Pancreas (tissue), 10 donors: Measurements from ENCODE around the gene EIF4H. TPM values are rescaled to one million over a fixed set of nuclear protein-coding genes. Genes with fewer than 3 reads are reported as not detected.
A peak's percentile ranks its signal among the peaks of the same experiment; 100 is the strongest.

Experiments
- ATAC-seq, 4 donors: fragments of 200-7000 bp; cut with Tn5 transposase; one replicate each; pipeline versions ENCODE4 v1.8.0 to v1.9.1; 2020; ENCODE audit warnings: mild to moderate bottlenecking in 4 of 4, moderate library complexity in 4 of 4
- DNase-seq, 6 donors: peaks; one replicate each; pipeline ENCODE4 v3.0.0-alpha.2; 2020
- FAIRE-seq: peaks from 2 replicates; lab custom pipeline; 2012; peaks lifted over from hg19 to GRCh38; lab: Jason Lieb, UNC
- H3K27ac ChIP-seq, 4 donors: fragments of 200-600 bp; sonication (generic); 1 replicate in 3 of 4; 2 replicates in 1 of 4; pipeline versions ENCODE4 v1.5.0 to v1.8.0; 2020
- H3K27me3 ChIP-seq, 4 donors: fragments of 200-600 bp; one replicate each; pipeline ENCODE4 v1.8.0; 2021
- H3K36me3 ChIP-seq, 3 donors: fragments of 200-600 bp; sonication (generic) in 1 of 3; one replicate each; pipeline versions ENCODE4 v1.5.0 to v1.8.0; 2020 to 2021
- H3K4me1 ChIP-seq, 3 donors: fragments of 200-600 bp; one replicate each; pipeline ENCODE4 v1.8.0; 2021
- H3K4me3 ChIP-seq, 4 donors: fragments of 200-600 bp; sonication (generic) in 2 of 4; one replicate each; pipeline versions ENCODE4 v1.5.0 to v1.8.0; 2020 to 2021
- H3K9me3 ChIP-seq, 4 donors: fragments of 200-600 bp; one replicate each; pipeline ENCODE4 v1.8.0; 2021
- WGBS, 2 donors: extraction: QIAGEN DNeasy Blood & Tissue Kit; methylation state at CpG; one replicate each; pipeline ENCODE4 v1.1.7; 2013; 5-methylcytosine and 5-hydroxymethylcytosine counted together
- intact Hi-C, 3 donors: fragments of 100-400 bp; cut with DNase I; formaldehyde crosslinking; loops; one replicate each; pipeline versions ENCODE4 v1.11.1 to v1.14.2; 2022
- polyA plus RNA-seq, 2 donors: library from polyadenylated mRNA; stranded (reverse); fragments of 200-250 nt; gene quantifications; one replicate each; pipeline ENCODE4 v1.2.3, GENCODE V29; 2013
- total RNA-seq, 6 donors: library from RNA; stranded (reverse); fragmentation: NEBNext Ultra II Directional in 4 of 6; extraction: Animal tissue kit (Norgen Biotek cat#: 25700) in 4 of 6; gene quantifications; one replicate each; pipeline versions ENCODE4 v1.2.1 to v1.2.4, GENCODE V29; 2021 to 2023
- TF ChIP-seq, protein P1 (sequence below), 4 donors: fragments of 200-600 bp; sonication (generic) in 3 of 4; IDR thresholded peaks; one replicate each; pipeline versions ENCODE4 v1.5.0 to v1.8.0; 2021; ENCODE audit warnings: antibody characterized with exemption in 4 of 4
- donor health status: healthy with polysubstance abuse.
- donor health status: DM: no; HTN: no; CAD: no; lungs with moderate emphysema.
- donor health status: DM: no; HTN: no; CAD: no.
- donor health status: control.
- donor health status: control.
- donor health status: Bipolar disorder and iron deficiency.
- donor health status: DM: yes; HTN: yes; CAD: no.
- donor health status: DM: no; HTN: no; CAD: no.
- donor health status: DM: no; HTN: no; CAD: no.
- donor health status: DM: yes; HTN: yes; CAD: no.

The EIF4H gene
- total and polyA plus RNA-seq, 8 donors = 73.0 to 195 (median 130) TPM

DNA sequence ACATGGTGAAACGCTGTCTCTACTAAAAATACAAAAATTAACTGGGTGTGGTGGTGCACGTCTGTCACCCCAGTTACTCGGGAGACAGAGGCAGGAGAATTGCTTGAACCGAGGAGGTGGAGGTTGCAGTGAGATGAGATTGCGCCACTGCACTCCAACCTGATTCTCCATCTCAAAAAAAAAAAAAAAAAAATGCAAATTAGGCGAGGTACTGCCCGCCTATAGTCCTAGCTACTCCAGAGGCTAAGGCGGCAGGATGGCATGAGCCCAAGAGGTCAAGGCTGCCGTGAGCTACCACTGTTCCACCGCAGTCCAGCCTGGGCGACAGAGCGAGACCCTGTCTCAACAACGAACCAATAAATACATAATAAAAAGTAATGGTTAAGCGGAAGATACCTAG is 1.1 kb upstream of the EIF4H start:
- no peak for FAIRE-seq
- ATAC-seq = peak; percentile 9 to 28 (median 18)
- peak in 3 of 6 donors; percentile 30 to 38 (median 33) for DNase-seq
- H3K4me3 ChIP-seq = peak overlapping the region in 3 of 4 donors; percentile 82 to 100 (median 97)
- H3K9me3 ChIP-seq = no peaks in the 10 kb centered on the region
- no peaks in the 10 kb centered on the region for H3K27me3 ChIP-seq
- H3K36me3 ChIP-seq = no peaks in the 10 kb centered on the region
- H3K4me1 ChIP-seq = peaks cover 24 to 41% (median 32%) of the 10 kb centered on the region in 3 donors
- 24 to 25% methylated on average over 14 of the region's 14 CpGs for WGBS, 2 donors
- TF ChIP-seq, protein P1, sequence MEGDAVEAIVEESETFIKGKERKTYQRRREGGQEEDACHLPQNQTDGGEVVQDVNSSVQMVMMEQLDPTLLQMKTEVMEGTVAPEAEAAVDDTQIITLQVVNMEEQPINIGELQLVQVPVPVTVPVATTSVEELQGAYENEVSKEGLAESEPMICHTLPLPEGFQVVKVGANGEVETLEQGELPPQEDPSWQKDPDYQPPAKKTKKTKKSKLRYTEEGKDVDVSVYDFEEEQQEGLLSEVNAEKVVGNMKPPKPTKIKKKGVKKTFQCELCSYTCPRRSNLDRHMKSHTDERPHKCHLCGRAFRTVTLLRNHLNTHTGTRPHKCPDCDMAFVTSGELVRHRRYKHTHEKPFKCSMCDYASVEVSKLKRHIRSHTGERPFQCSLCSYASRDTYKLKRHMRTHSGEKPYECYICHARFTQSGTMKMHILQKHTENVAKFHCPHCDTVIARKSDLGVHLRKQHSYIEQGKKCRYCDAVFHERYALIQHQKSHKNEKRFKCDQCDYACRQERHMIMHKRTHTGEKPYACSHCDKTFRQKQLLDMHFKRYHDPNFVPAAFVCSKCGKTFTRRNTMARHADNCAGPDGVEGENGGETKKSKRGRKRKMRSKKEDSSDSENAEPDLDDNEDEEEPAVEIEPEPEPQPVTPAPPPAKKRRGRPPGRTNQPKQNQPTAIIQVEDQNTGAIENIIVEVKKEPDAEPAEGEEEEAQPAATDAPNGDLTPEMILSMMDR (IDR thresholded peaks at IDR 0.05) = no peak
- intact Hi-C loops = loop anchor here in 1 of 3 donors (10.0 kb wide), 1 partner anchor 108 kb away; no protein-coding TSS in a partner anchor
- H3K27ac ChIP-seq = peak overlapping the region in 3 of 4 donors; percentile 87 to 92 (median 91)

DNA sequence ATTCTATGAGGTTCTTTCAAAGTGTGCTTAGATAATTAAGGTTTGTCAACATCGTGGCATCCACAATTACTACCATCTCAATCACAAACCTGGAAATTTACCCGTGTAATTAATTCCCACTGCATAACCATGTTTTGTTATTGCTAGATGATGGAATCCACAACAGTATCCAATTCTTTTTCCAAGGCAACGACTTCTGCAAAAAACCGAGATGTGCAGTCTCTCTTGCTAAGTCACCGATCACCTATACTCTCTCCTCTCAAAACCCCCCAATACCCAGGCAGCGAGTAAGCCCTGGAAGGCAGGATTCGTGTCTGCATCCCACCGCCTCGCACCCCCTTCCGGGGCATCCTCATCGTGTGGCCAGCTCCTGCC is 678 bp upstream of the EIF4H start:
- H3K4me1 ChIP-seq = peaks cover 28 to 45% (median 36%) of the 10 kb centered on the region in 3 donors
- TF ChIP-seq, protein P1 (IDR thresholded peaks at IDR 0.05) = no peak
- FAIRE-seq (no peak), DNase-seq (no peak), ATAC-seq (peak in 1 of 4 donors; percentile 18)
- no peaks in the 10 kb centered on the region for H3K9me3 ChIP-seq
- H3K36me3 ChIP-seq = no peaks in the 10 kb centered on the region
- 1% methylated on average over 11 of the region's 11 CpGs for whole genome bisulfite sequencing, 2 donors
- intact Hi-C loops = loop anchor here in 1 of 3 donors (10.0 kb wide), 1 partner anchor 109 kb away; no protein-coding TSS in a partner anchor
- peak overlapping the region; percentile 45 to 100 (median 90) for H3K4me3 ChIP-seq
- no peaks in the 10 kb centered on the region for H3K27me3 ChIP-seq
- H3K27ac ChIP-seq = peak overlapping the region; percentile 87 to 93 (median 92)

DNA sequence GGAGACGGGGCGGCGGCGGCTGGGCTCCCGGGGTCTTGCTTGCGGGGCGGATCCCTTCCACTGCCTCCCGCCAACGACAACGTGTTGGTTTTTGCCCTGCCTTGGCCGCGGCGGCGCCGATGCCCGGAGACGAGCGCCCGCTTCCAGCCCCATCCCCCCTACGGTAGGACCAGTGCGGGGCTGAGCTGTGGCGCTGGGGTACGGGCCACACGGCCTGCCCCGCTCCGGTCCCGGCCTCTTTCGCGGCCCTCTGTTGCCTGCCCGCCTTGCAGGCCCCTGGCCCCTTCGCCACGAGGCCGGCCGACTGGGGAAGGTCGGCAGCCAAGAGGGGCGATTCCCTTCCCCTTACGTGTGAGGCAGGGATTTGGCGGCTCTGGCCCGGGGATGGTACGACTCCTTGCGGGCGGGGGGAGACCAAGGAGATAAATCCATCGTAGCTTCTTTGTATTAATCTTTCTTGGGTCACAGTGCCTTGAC is 488 bp downstream of the EIF4H start:
- TF ChIP-seq, protein P1 (IDR thresholded peaks at IDR 0.05) = no peak
- DNase-seq (peak in 5 of 6 donors; percentile 33 to 77 (median 46)), FAIRE-seq (no peak), ATAC-seq (peak; percentile 6 to 38 (median 32))
- H3K27ac ChIP-seq = peak overlapping the region; percentile 87 to 93 (median 92)
- H3K4me1 ChIP-seq = peaks cover 38 to 47% (median 46%) of the 10 kb centered on the region in 3 donors
- H3K9me3 ChIP-seq = no peaks in the 10 kb centered on the region
- 0% methylated on average over 38 to 43 of the region's 43 CpGs for WGBS, 2 donors
- peak overlapping the region; percentile 82 to 100 (median 92) for H3K4me3 ChIP-seq
- H3K36me3 ChIP-seq = no peaks in the 10 kb centered on the region
- intact Hi-C loops = loop anchor here in 1 of 3 donors (10.0 kb wide), 1 partner anchor 110 kb away; no protein-coding TSS in a partner anchor
- H3K27me3 ChIP-seq = no peaks in the 10 kb centered on the region

DNA sequence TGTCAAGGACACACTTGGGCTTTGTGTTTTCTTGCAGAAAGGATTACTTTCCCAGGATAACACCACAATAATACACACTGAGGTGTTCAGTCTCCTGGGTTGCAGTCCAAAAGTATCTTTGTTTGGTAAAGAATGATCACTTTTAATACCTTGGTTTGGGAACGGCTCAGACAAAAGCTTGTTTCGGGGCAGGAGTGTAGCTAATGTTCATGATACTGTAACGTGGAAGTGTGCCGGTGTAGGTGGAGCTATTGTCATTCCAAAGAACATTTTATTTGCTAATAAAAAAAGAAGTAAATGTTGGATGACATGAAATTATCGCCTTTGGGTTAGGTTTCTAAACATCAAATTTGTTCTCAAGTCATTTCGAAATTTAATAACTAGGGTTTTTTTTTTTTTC is 1.2 kb downstream of the EIF4H start:
- H3K27me3 ChIP-seq = no peaks in the 10 kb centered on the region
- DNase-seq (no peak), ATAC-seq (no peak), FAIRE-seq (no peak)
- 2 to 3% methylated on average over 6 of the region's 6 CpGs for whole genome bisulfite sequencing, 2 donors
- intact Hi-C loops = loop anchor here in 1 of 3 donors (10.0 kb wide), 1 partner anchor 111 kb away; no protein-coding TSS in a partner anchor
- H3K4me1 ChIP-seq = peaks cover 40 to 48% (median 47%) of the 10 kb centered on the region in 3 donors
- H3K4me3 ChIP-seq = peak overlapping the region; percentile 82 to 100 (median 92)
- H3K36me3 ChIP-seq = no peaks in the 10 kb centered on the region
- TF ChIP-seq, protein P1 (IDR thresholded peaks at IDR 0.05) = no peak
- H3K27ac ChIP-seq = peak overlapping the region in 2 of 4 donors; percentile 91 to 92
- no peaks in the 10 kb centered on the region for H3K9me3 ChIP-seq

DNA sequence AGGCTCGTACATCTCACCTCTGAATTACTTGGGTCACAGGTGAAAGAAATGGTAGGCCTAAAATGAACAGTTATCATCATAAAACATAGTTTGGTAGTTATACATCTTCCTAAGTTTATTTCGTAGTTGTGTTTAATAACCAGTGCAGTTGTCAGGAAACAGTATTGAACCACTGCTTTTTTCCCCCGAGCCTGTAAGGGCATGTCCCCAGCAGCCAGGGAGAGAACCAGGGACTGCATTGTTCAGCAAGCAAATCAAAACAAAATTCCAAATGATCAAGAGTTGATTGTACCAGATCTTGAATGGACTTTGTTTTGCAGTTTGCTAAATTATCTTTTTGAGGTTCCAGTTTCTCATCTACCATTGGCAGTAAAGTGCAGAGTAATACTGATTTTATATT is 2.4 kb downstream of the EIF4H start:
- FAIRE-seq (no peak), ATAC-seq (no peak), DNase-seq (no peak)
- Histone ChIP-seq H3K4me1 (peaks cover 52 to 56% (median 55%) of the 10 kb centered on the region in 3 donors), H3K9me3 (no peaks in the 10 kb centered on the region), H3K27ac (no peak overlapping the region), H3K4me3 (no peak overlapping the region), H3K27me3 (no peaks in the 10 kb centered on the region), H3K36me3 (no peaks in the 10 kb centered on the region)
- TF ChIP-seq, protein P1 (IDR thresholded peaks at IDR 0.05) = no peak
- intact Hi-C loops = loop anchor here in 1 of 3 donors (10.0 kb wide), 1 partner anchor 112 kb away; no protein-coding TSS in a partner anchor
- WGBS, 2 donors = 27 to 28% methylated on average over 3 of the region's 3 CpGs
